K562 treated with DMSO at 1 percent for 12 hours (cell line): ENCODE measurements around the gene OR51B6. TPM values are rescaled to one million over a fixed set of nuclear protein-coding genes. Genes with fewer than 3 reads are reported as not detected.

Experiments
- total RNA-seq: library from RNA; unstranded; fragments of 300-600 nt; gene quantifications from 2 replicates; pipeline ENCODE4 v1.2.3, GENCODE V29; 2022; ENCODE audit not compliant: insufficient read depth

Gene OR51B6, protein sequence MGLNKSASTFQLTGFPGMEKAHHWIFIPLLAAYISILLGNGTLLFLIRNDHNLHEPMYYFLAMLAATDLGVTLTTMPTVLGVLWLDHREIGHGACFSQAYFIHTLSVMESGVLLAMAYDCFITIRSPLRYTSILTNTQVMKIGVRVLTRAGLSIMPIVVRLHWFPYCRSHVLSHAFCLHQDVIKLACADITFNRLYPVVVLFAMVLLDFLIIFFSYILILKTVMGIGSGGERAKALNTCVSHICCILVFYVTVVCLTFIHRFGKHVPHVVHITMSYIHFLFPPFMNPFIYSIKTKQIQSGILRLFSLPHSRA
- total RNA-seq, result not detected in 2 replicates

DNA sequence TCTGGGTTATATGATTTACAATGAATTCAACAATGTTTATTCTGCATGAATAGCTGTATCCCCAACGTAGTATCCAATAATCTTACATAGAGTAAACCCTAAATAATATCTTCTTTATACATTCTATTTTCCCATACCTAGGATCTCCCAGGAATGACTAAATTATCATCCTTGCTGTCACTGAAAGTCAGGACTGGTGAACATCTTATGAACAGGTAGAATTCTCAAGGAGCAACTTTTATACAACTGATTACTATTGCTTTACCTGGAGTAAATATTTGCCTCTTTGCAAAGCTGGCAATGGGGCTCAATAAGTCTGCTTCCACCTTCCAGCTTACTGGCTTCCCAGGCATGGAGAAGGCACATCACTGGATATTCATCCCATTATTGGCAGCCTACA, at the start of gene OR51B6:
OR51B6 (plus strand) TSS at position 301 of the 400 bp plus-strand sequence; CDS start at position 301, 0 bp downstream.

DNA sequence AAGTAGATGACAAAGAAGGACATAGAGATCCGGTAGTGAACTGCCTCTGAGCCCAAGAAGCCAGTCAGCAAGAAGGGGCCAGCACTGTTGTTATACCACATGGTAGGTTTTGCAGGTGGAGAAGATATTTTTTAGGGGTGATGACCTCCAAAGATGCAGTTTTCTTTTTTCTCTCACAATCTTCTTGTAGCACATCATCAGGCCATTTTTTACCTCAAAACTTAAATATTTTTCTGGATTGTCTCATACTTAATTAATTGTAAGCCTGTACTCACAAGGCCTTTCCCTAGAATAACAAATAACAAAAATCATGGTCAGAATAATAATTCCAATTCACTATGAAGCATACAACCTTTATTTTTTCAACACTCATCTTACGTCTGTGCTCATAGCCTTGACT, 49.5 kb upstream of the OR51B6 start, which contains the start of gene OR51B4:
OR51B4 (minus strand) TSS at position 101 of the 400 bp plus-strand sequence; CDS start at position 101, 0 bp downstream.

DNA sequence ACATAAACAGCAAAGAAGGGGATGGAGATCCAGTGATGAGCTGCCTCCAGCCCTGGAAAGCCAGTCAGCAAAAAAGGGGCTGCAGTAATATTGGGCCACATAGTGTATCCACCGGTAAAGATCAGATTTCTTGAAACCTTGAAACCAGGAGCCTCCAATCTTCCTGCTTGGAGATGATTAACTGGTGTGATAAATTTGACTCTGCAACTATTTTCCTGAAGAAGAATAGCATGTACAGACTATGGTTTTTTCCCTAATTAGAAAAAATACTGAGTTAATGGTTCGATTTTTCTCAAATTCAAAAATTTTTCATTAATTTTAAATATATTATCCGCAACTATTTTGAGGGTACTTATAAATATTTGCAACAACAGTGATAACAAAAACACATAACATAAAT, 27.1 kb upstream of the OR51B6 start, which contains the start of gene OR51B2:
OR51B2 (minus strand) TSS at position 101 of the 400 bp plus-strand sequence; CDS start at position 101, 0 bp downstream.

DNA sequence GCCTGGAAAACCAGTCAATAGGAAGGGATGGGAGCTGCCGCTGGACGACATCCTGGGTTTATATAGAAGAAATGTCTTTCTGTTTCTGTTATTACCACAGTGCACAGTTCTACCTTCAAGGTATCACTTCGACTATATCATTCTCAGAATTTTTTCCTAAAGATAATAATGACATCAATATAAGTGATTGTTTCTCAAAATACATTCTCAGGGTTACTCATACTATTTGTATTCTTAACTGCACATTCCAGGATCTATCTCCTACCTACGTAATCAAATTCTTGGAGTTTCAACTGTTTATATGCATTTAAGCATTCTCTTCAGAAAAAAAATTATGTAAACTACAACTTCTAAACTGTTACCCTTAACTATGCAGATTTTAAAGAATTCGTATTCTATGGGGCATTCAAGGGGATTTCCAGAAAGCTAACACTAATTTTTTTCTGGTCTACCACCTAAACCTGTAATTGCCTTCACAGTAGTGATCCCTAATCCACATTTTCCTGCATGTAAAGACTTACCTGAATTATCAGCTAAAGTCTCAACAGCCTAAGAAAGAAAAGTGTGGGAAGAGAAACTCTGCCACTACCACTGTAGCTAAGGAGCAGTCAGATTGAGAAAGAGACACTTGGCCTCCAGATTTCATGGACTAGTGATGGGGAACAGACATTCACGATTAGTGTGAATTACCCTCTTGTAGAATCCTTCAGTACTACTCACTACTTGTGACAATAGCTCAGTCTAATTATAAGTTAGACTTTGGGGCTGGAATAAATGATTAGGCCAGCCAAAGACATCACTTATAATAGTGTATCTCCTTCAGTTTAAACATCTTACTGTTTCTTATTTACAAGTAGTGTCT, 7.6 kb upstream of the OR51B6 start, which contains the start of gene OR51B5:
OR51B5 (minus strand) TSS at position 51 of the 862 bp plus-strand sequence; CDS start at position 51, 0 bp downstream.

DNA sequence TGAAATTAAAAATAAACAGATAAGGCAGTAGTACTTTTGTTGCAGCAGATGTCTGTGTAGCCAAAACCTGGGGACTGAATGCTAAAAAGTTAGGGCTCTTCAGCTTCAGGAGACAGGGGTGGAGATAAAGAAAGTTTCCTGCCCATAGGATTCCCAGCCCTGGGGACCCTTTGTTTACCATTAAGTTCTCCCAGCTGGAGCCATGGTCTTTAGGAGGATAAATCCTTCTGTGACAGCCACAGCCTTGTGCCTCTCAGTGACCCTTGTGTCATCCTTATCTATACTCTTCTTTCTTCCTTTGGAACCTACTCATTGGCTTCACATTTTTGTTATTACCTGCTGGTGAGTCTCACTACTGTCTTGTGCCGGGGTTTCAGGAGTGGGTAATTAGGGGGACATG, 32.3 kb downstream of the OR51B6 start, which contains the start of gene OR51M1:
OR51M1 (plus strand) TSS at position 237 of the 400 bp plus-strand sequence. CDS start 5,587 bp downstream, outside the sequence.

Other genes with a start within 250 kb of the OR51B6 start
- 0.20 TPM in 1 of 2 replicates, not detected in the other for gene OR52A5, start 213.2 kb upstream of the OR51B6 start, total RNA-seq
- gene OR52A1, start 196.8 kb upstream of the OR51B6 start, total RNA-seq, result not detected in 2 replicates
- not detected in 2 replicates for gene OR51V1, start 150.8 kb upstream of the OR51B6 start, total RNA-seq
- gene HBB, start 124.4 kb upstream of the OR51B6 start, total RNA-seq, result not detected in 2 replicates
- 3.1 and 8.7 TPM in 2 replicates for gene HBD, start 117.0 kb upstream of the OR51B6 start, total RNA-seq
- 306 and 577 TPM in 2 replicates for gene HBG1, start 101.7 kb upstream of the OR51B6 start, total RNA-seq
- gene HBG2, start 96.7 kb upstream of the OR51B6 start, total RNA-seq, result 1,639 and 2,641 TPM in 2 replicates
- 1,099 and 1,561 TPM in 2 replicates for gene HBE1, start 81.6 kb upstream of the OR51B6 start, total RNA-seq
- 17.7 and 70.6 TPM in 2 replicates for gene OR51B4, start 49.6 kb upstream of the OR51B6 start, total RNA-seq
- gene OR51B2, start 27.2 kb upstream of the OR51B6 start, total RNA-seq, result 2.2 TPM in 1 of 2 replicates, not detected in the other
- 36.4 and 64.3 TPM in 2 replicates for gene OR51B5, start 8.0 kb upstream of the OR51B6 start, total RNA-seq
- not detected in 2 replicates for gene OR51M1, start 32.3 kb downstream of the OR51B6 start, total RNA-seq
- not detected in 2 replicates for gene OR51Q1, start 70.6 kb downstream of the OR51B6 start, total RNA-seq
- not detected in 2 replicates for gene OR51I1, start 90.0 kb downstream of the OR51B6 start, total RNA-seq
- not detected in 2 replicates for gene OR51I2, start 97.8 kb downstream of the OR51B6 start, total RNA-seq
- not detected in 2 replicates for gene OR52D1, start 137.2 kb downstream of the OR51B6 start, total RNA-seq
- not detected in 2 replicates for gene UBQLN3, start 158.4 kb downstream of the OR51B6 start, total RNA-seq
- 0.63 TPM in 1 of 2 replicates, not detected in the other for gene UBQLNL, start 165.2 kb downstream of the OR51B6 start, total RNA-seq
- 0.78 TPM in 1 of 2 replicates, not detected in the other for gene OR52H1, start 197.0 kb downstream of the OR51B6 start, total RNA-seq
- gene OR52B6, start 229.4 kb downstream of the OR51B6 start, total RNA-seq, result not detected in 2 replicates
- 9.7 and 20.8 TPM in 2 replicates for gene TRIM6, start 245.1 kb downstream of the OR51B6 start, total RNA-seq